HG02840 (cell line): ENCODE results near the gene KCNG2.
"Not testable (repeated sequence)": the region's sequence is repeated elsewhere in the genome, so short reads cannot be mapped to it uniquely, and the experiment has no call there.

Experiments used
- ATAC-seq: cut with Tn5 transposase; IDR thresholded peaks from one replicate; pipeline ENCODE4 v1.9.1; 2021; ENCODE audit warnings: mild to moderate bottlenecking, moderate library complexity, moderate number of reproducible peaks; ENCODE audit not compliant: unreplicated experiment, low FRiP score

The KCNG2 gene

DNA sequence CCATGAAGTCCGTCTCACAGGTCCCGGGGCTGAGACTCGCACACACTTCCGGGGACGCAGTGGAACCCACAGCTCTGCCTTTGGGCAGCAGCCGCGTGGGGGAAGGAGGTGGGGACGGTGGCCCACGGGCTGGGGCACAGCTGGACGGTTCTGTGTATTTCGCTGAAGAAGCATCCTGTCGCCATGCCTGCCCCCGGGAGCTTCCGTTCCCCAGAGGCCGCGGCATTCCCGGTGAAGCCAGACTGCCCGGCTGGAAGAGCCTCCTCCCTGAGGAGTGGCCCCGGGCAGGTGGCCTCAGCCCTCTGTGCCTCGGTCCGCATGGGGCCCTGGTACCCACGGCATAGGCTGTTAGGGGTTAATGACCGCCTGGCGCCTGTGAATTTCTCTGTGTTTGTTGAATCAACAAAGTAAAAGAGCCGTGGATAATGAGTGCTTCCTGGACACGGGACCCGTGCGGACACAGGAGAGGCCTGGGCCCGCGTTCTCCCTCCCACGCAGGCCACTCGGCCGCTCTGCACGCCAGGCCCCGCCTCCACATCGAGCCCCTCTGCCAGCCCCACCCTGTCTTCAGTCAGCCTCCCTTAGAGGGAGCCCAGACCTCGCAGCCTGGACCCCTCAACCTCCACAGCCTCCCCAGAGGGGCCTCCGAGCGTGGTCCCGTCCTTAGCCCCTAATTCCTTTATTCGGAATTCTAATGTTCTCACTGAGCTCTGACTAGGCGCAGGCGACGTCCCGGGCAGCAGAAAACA lies 51.0 kb downstream of the KCNG2 start:
- no peak for ATAC-seq

DNA sequence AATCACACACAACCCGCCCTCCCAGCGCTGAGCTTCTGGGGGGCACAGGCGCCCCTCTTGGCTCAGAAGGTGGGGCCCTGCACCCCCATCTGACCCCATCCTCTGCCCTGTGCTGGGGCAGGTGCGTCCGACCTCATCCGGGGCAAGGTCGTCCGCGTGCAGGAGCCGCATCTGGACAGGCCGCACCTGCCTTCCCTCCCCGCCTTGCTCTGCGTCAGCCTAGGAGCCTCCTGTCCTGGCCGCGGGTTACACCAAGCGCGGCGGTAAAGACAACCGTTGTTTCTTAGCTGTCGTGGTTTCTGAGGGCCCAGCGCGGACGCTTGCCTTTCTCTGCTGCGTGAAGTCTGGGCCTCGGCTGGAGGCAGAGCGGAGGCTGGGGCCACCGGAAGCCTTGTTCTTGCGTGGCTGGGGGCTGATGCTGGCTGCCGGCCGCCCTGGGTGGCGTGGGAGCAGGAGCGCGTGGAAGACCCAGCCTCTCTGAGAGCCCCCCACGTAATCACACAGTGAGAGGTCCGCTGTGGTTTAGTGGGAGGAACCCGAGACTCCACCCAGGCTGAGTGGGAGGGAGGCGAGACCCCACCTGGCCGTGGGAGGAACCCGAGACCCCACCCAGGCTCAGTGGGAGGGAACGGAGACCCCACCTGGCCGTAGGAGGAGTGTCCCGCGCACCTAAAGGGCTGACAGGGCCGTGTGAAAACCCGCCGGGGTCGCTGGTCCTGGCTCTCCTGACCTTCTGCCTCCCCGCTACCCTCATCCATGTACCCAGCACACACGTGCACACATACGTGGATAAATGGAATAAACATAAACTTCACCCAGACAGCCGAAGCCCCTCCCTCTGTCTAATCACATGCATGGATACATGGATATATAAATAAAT lies 51.8 kb downstream of the KCNG2 start:
- no peak for ATAC-seq

DNA sequence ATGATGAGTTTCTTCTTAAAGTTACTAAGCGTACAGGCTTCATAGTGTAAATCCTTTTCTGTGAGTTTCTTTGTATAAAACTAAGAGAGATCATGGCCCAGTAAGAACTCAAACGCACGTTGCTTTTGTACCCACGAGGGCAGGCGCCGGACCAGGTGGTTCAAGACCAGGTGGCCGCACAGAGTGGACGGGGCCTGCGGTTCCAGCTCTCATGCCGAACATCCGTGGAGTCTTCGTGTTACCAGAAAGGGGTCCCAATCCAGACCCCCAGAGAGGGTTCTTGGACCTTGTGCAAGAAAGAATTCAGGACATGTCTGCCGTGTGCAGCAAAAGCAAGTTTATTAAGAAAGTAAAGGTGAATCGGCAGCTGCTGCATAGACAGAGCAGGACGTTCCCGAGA lies 53.0 kb downstream of the KCNG2 start:
- ATAC-seq: no peak

DNA sequence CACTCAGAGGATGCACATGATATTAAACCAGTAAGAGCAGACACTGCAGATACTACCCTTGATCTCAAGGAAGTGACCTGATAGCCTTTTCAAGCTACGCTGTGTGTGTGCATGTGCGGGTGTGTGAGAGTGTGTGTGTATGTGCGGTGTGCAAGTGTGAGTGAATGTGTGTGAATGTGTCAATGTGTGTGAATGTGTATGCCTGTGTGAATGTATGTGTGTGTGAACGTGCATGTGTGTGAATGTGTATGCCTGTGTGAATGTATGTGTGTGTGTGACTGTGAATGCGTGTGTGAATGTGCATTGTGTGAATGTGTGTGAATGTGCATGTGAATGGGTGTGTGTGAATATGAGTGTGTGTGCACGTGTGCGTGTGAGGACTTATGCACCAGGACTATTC lies 53.8 kb downstream of the KCNG2 start:
- ATAC-seq: no peak

DNA sequence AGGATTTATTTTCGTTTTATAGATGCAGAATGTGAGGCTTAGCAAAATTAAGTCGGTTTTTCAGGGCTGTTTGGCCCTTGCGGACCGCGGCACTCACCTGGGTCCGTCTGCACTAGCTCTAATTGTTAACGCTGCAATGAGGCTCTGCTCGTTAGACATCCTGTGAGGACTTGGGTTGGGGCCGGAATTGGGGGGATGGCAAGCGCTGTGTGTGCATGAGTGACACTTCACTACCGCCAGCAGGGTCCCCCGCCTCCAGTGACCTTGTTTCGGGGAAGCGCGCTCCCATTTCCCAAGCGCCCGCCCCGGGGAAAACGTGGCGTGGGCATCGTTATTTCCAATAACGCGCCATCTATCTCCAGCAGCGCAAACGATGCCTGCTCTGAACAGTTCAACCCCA lies 54.2 kb downstream of the KCNG2 start:
- ATAC-seq: no peak

DNA sequence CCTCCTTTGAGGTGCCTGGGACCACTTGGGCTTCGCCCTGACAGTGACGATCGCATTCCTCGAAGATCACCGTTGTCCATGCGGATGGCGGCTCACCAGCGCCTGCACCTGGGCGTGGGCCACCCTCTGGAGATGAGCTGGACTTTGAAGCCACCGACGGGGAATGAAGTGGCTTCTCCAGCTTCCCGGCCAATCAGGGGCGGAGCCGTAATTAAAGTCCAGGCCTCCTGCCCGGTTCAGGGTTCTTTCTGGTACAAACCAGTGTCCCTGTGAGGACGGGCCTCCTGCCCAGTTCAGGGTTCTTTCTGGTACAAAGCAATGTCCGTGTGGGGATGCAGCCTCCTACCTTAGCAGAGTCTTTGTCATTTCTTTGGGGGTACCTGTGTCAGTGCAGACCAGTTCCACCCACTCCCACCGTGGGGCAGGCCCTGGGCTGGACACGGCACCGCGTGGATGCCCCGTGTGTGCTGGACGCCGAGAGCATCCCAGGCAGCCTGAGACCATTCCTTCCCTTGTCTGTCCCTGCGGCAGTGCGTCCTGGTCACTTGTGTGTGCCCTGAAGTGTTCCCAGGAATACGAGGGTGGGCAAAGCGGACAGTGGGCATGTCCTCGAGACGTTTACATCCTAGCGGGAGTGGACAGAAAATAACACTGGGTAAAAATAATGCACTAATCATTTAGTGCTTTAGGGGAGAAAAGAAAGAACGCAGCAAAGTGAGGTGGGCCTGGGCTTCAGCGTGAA lies 55.0 kb downstream of the KCNG2 start:
- ATAC-seq: no peak

DNA sequence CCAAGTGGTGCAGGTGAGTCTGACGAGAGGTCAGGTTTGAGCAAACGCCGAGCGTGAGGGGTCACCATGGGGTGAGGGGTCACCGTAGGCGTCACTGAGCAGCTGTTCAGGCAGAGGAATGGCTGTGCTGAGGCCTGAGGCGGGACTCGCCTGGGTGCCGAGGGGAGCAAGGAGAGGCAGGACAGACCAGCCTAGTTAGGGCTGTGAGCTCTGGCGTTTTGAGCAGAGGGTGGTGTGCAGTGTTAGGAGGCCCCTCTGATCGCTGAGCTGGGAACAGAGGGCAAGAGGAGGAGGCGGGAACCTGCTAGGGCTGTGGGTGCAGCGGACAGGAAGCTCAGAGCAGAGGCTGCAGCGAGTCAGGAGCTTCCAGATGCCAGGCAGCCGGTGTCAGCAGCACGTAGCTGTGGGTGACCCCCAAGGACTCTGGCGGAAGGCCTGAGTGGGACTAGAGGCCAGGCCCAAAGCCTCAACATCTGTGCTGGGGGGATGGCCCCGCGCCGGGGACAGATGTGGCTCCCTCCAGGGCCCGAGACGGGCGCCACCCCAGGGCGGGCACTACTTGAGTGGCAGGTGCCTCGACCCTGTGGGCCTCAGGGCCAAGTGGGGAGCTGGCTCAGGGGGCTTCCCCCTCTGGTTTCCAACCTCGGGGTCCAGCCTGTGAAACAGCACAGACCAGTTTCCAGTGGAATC lies 55.7 kb downstream of the KCNG2 start:
- no peak for ATAC-seq

DNA sequence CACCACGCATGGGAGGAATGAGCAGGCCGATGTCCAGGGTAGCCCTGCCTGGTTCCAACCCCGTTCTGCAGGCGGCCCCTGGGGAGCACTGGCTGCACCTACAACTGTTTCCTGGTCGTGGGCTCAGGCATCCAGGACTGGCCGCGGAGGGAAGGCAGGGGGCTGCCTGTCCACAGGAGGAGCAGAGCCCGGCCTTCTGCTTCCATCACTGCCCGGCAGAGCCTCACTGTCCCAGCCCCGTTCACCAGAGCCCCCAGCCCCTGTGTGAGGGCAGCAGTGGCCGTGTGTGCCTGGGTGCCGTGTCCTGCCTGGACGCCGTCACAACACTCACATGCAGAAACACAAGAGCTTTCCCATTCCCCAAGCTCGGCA lies 56.2 kb downstream of the KCNG2 start:
- ATAC-seq: no peak

DNA sequence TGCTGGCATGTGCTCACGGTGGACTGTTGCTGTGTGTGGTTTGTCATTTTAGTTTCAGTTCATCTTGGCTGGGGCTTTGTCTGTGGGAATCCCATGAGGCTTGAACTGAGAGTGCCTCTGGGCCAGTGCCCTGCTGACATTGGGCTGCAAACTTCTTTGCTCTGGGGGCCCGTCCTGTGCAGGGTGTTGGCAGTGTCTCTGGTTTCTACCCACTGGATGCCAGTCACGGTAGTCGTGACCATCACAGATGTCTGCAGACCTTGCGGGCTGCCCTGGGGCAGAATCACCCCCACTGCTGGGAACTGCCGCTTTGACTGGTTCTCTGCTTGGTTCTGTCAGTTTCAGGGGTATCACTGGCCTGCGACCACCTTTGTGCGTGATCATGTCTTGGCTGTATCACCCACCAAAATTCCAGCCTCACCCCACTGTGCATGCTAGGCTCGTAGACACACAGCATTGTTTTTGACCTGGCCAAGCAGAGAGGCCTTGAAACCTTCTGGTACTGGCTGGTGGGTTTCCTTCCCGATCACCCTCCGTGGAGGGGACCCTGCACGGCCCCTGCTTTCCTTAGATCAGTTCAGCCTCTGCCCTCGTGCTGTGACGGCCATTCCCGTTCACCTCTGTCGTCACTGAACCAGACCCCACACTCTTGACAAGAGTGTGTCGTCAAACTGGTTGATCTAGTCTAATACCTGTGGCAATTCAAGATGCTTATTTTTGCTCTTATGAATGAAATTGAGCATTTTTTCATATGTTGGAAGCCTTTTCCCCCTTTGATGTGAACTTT lies 57.6 kb downstream of the KCNG2 start:
- ATAC-seq: no peak

DNA sequence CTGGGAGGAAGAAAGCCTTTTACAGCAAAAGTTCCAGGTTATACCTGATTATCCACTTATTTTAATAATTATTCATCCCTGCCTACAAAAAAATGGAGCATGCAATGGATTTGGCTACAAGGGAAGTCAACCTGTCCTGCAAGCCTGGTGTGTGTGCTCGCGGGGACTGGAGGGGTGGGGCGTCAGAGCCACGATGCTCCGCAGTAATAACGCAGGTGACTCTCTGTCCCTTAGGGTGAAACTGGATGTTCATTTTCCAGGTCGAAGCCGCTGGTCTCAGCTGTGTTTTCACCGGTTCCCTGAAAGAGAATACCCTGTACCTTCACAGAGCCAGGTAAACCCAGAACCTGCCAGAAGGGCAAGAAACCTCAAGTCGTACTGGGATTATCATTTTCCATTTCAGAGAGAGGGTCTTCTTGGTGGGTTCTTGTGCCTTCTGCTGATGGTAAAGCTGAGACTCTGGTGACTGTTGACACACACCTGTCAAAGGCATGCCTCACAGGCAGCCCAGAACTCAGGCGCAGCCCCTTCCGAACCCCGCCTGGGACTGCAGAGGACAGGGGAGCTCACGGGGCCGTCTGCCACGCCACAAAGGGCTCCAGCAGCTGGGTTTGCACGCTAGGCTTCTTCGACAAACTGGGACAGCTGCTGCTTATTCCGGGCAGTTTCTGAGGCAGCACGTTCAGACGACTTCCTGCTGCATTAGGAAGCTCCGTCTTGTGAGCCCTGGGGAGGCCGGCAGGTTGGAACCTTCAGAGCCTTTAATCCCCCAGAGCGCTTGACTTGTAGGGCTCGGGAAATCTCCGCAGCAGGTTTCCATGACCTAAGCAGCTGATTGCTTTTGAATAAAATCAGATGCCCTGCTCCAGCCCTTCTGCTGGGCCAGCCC lies 58.6 kb downstream of the KCNG2 start:
- ATAC-seq: no peak

DNA sequence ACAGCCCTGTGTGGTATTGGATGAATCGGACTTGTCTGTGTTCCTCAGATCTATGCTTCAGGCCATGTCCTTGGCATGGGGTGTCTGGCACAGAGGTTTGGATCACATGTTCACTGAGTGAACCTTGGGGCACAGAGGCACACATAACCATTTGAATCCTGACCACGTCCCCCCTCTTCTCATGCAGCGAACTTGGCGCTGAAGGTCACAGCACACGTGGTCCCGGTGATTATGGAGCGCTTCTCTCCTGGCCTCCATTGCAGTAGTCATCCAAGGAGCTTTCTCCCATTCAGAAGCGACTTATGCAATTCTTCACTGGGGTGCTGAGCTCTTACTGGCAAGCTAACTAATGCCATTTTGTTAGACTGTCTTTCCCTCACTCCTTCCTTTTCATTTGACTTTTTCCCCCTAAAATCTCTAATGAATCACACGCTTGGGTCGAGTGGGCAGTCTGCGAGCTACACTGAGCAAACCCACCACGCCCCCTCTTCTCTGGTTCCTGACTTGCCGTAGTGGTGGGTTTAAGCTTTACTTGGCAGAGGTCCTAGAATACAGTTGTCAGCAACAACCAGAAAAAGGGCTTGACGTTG lies 59.4 kb downstream of the KCNG2 start:
- no peak for ATAC-seq

DNA sequence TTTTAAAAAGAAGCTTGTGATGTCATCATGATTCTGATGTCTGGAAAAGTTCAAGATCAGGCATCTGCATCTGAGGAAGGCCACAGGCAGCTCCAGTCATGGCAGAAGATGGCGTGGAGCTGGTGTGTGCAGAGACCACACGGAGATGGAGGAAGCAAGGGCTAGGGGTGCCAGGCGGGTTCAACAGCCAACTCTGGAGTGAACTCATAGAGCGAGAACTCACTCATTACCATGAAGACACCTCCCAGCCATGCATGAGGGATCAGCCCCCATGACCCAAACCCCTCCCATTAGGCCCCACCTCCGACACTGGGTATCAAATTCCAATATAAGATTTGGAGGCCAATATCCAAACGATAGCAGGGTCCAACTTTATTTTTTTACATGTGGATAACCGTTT lies 61.6 kb downstream of the KCNG2 start:
- no peak for ATAC-seq

DNA sequence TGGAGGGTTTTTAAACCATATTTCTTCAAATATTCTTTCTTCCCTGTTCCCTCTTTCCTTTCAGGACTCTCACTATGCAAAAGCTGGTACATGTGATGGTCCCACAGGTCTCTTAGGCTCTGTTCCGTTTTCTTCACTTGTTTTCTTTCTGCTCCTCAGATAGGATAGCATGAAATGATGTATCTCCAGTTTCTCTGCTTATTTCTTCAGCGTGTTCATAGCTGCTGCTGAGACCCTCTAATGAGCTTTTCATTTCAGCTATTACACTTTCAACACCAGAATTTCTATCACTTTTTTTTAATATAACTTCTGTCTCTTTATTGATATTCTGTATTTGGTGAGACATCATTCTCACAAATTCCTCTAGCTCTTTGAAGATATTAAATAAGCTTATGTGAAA lies 63.9 kb downstream of the KCNG2 start:
- no peak for ATAC-seq

DNA sequence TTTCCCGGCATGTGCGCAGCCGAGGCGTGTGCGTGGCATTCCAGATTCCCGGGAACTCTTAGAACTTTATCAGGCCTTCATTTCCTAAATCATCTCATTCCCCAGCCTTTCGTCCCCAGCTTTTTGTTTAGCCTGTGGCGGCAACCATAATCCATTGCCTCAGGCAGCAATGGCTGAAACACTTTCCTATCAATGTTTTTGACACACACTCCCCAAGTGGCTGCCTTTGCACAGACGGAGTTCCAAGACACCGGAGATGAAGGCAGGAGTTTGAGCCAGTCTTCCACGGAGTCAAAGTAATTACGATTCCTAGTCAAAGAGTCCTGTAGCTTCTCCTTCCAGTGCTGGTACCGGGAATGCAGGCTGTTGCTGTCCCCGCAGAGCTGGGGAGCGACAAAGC lies 64.8 kb downstream of the KCNG2 start:
- no peak for ATAC-seq

DNA sequence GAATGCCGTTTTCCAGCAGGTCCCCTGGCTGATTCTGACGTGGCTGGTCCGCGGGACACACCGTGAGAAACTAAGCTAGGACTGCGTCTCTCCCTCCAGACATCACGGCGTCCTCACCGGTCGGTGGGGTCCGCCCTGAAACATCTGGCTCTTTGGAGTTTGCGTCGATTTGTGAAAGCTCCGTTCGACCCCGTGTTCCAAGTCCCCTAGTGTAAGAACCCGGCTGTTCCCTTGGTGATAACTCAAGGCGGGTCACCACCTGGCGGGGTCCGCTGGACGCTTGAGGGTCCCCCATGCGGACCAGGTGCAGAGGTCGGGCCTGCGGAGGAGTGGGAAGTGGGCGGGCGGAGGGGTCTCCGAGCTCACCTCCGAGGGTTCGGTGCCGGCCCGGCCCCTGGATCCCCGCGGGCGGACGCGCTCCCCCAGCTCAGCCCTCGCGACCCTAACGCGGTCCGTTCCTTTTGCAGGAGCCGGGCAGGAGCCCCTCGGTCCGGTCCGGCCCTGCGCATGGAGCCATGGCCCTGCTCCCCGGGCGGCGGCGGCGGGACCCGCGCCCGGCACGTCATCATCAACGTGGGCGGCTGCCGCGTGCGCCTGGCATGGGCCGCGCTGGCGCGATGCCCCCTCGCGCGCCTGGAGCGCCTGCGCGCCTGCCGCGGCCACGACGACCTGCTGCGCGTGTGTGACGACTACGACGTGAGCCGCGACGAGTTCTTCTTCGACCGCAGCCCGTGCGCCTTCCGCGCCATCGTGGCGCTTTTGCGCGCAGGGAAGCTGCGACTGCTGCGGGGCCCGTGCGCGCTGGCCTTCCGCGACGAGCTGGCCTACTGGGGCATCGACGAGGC lies 65.6 kb downstream of the KCNG2 start:
- ATAC-seq: no peak

DNA sequence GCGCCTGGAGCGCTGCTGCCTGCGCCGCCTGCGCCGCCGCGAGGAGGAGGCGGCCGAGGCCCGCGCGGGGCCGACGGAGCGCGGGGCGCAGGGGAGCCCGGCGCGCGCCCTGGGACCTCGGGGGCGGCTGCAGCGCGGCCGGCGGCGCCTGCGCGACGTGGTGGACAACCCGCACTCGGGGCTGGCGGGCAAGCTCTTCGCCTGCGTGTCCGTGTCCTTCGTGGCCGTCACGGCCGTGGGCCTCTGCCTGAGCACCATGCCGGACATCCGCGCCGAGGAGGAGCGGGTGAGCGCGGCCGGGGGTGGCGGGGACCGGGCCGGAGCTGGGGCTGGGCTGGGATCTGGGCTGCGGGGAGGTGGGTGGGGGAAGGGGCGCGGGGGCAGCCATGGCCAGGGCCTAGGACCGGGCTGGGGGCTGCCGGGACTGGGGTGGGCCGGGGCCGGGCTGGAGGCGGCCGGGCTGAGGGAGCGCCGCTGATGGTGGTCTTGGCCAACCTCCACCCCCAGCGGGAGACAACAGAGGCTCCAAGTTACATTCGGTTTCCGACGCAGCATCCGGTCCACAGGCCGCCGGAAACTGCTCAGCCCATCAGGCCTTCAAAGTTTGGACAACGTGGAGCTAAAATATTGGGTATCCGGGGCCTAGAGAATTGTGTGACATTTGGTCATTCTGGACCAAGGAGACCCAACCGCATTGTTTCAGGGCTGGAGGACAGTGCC lies 66.4 kb downstream of the KCNG2 start:
- ATAC-seq: no peak

DNA sequence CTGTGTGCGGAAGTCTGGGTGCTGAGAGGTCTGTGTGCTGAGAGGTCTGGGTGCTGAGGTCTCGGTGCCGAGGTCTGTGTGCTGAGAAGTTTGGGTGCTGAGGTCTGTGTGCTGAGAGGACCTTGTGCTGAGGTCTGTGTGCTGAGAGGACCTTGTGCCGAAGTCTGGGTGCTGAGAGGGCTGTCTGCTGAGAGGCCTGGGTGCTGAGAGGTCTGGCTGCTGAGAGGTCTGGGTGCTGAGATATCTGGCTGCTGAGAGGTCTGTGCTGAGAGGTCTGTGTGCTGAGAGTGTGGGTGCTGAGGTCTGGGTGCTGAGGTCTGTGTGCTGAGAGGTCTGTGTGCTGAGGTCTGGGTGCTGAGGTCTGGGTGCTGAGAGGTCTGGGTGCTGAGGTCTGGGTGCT lies 67.2 kb downstream of the KCNG2 start:
- not testable (repeated sequence) for ATAC-seq
